H9 (cell line): Measurements from ENCODE around the gene CAMTA1. TPM values are rescaled to one million over a fixed set of nuclear protein-coding genes. Genes with fewer than 3 reads are reported as not detected.

ENCODE experiments used
- DNase-seq: peaks from one replicate; pipeline ENCODE4 v3.0.0-alpha.2; 2017
- H2AFZ ChIP-seq: one replicate; pipeline ENCODE4 v1.6.1; 2013; ENCODE audit warnings: mild to moderate bottlenecking, low read length, control low read depth, moderate library complexity
- H2AK5ac ChIP-seq: 2 replicates; pipeline ENCODE4 v1.6.1; 2013; ENCODE audit warnings: low read length, control low read depth, mixed read lengths; ENCODE audit not compliant: insufficient read length
- H2BK120ac ChIP-seq: one replicate; pipeline ENCODE4 v1.6.1; 2013; ENCODE audit warnings: low read depth, mild to moderate bottlenecking, low read length, control low read depth, inconsistent platforms; ENCODE audit not compliant: poor library complexity, severe bottlenecking
- H2BK12ac ChIP-seq: 2 replicates; pipeline ENCODE4 v1.6.1; 2013; ENCODE audit warnings: low read length, control low read depth, mixed read lengths, low read depth; ENCODE audit not compliant: insufficient read length
- H2BK15ac ChIP-seq: 2 replicates; pipeline ENCODE4 v1.6.1; 2013; ENCODE audit warnings: low read depth, low read length, control low read depth
- H2BK20ac ChIP-seq: one replicate; pipeline ENCODE4 v1.6.1; 2013; ENCODE audit warnings: low read depth, mild to moderate bottlenecking, low read length, control low read depth, inconsistent platforms; ENCODE audit not compliant: poor library complexity, severe bottlenecking
- H2BK5ac ChIP-seq: 2 replicates; pipeline ENCODE4 v1.6.1; 2013; ENCODE audit warnings: low read length, control low read depth, mixed read lengths; ENCODE audit not compliant: insufficient read length
- H3K14ac ChIP-seq: 2 replicates; pipeline ENCODE4 v1.6.1; 2013; ENCODE audit warnings: low read length, control low read depth; ENCODE audit not compliant: insufficient read depth
- H3K18ac ChIP-seq: 2 replicates; pipeline ENCODE4 v1.6.1; 2013; ENCODE audit warnings: low read depth, mild to moderate bottlenecking, mixed read lengths, low read length, control low read depth; ENCODE audit not compliant: insufficient read length
- H3K23ac ChIP-seq: 2 replicates; pipeline ENCODE4 v1.6.1; 2013; ENCODE audit warnings: low read length, control low read depth, mixed read lengths, low read depth; ENCODE audit not compliant: insufficient read length
- H3K23me2 ChIP-seq: 2 replicates; pipeline ENCODE4 v1.6.1; 2013; ENCODE audit warnings: low read depth, mild to moderate bottlenecking, mixed read lengths, low read length, control low read depth; ENCODE audit not compliant: insufficient read length, poor library complexity, severe bottlenecking
- H3K27ac ChIP-seq: 2 replicates; pipeline ENCODE4 v1.5.1; 2013; ENCODE audit warnings: low read length, control low read depth, mixed read lengths, low read depth; ENCODE audit not compliant: insufficient read length
- H3K27me3 ChIP-seq: 2 replicates; pipeline ENCODE4 v1.6.1; 2013; ENCODE audit warnings: low read length, control low read depth, inconsistent platforms; ENCODE audit not compliant: insufficient read depth
- H3K4ac ChIP-seq: 2 replicates; pipeline ENCODE4 v1.6.1; 2013; ENCODE audit warnings: low read depth, mild to moderate bottlenecking, control low read depth, inconsistent platforms, low read length, moderate library complexity
- H3K4me1 ChIP-seq: 2 replicates; pipeline ENCODE4 v1.6.1; 2013; ENCODE audit warnings: low read length, control low read depth, inconsistent platforms; ENCODE audit not compliant: insufficient read depth
- H3K4me2 ChIP-seq: 2 replicates; pipeline ENCODE4 v1.6.1; 2013; ENCODE audit warnings: low read length, control low read depth, mixed read lengths; ENCODE audit not compliant: insufficient read length, insufficient read depth
- H3K56ac ChIP-seq: 2 replicates; pipeline ENCODE4 v1.6.1; 2013; ENCODE audit warnings: low read depth, mild to moderate bottlenecking, mixed read lengths, low read length, control low read depth; ENCODE audit not compliant: insufficient read length
- H3K79me1 ChIP-seq: 2 replicates; pipeline ENCODE4 v1.6.1; 2013; ENCODE audit warnings: low read depth, mild to moderate bottlenecking, moderate library complexity, low read length, control low read depth, inconsistent platforms; ENCODE audit not compliant: insufficient read depth, poor library complexity, severe bottlenecking
- H3K79me2 ChIP-seq: 2 replicates; pipeline ENCODE4 v1.6.1; 2013; ENCODE audit warnings: low read length, control low read depth, inconsistent platforms; ENCODE audit not compliant: insufficient read depth
- H3K9ac ChIP-seq: 2 replicates; pipeline ENCODE4 v1.6.1; 2013; ENCODE audit warnings: low read length, control low read depth, mixed read lengths; ENCODE audit not compliant: insufficient read length; ENCODE audit errors: extremely low read depth
- H3K9me3 ChIP-seq: one replicate; pipeline ENCODE4 v1.6.1; 2013; ENCODE audit warnings: low read depth, low read length, inconsistent platforms; ENCODE audit not compliant: control insufficient read depth
- H3T11ph ChIP-seq: one replicate; pipeline ENCODE4 v1.6.1; 2013; ENCODE audit warnings: mild to moderate bottlenecking, low read length, control low read depth, inconsistent platforms
- H4K20me1 ChIP-seq: one replicate; pipeline ENCODE4 v1.6.1; 2013; ENCODE audit not compliant: control insufficient read depth, insufficient read length, insufficient read depth
- H4K5ac ChIP-seq: 2 replicates; pipeline ENCODE4 v1.6.1; 2013; ENCODE audit warnings: low read depth, mild to moderate bottlenecking, mixed read lengths, low read length, control low read depth; ENCODE audit not compliant: insufficient read length
- H4K8ac ChIP-seq: replicated peaks from 2 replicates; pipeline ENCODE4 v1.6.1; 2013; ENCODE audit warnings: low read length, control low read depth, mixed read lengths, low read depth; ENCODE audit not compliant: insufficient read length
- H4K91ac ChIP-seq: 2 replicates; pipeline ENCODE4 v1.6.1; 2013; ENCODE audit warnings: low read depth, mild to moderate bottlenecking, moderate library complexity, mixed read lengths, low read length, control low read depth; ENCODE audit not compliant: insufficient read length
- H3K27ac Mint-ChIP-seq, 3 experiments: 2 replicates in 2 of 3; 3 replicates in 1 of 3; pipeline ENCODE4 v1.8.0; 2020 to 2021; ENCODE audit warnings: mixed read lengths in 3 of 3, mild to moderate bottlenecking in 1 of 3, moderate library complexity in 1 of 3
- H3K27me3 Mint-ChIP-seq: 2 replicates; pipeline ENCODE4 v1.8.0; 2021; ENCODE audit warnings: low read depth, mild to moderate bottlenecking, moderate library complexity, mixed read lengths
- H3K36me3 Mint-ChIP-seq, 3 experiments: 2 replicates in 2 of 3; 3 replicates in 1 of 3; pipeline ENCODE4 v1.8.0; 2020 to 2021; ENCODE audit warnings: low read depth in 3 of 3, mixed read lengths in 3 of 3; ENCODE audit not compliant: insufficient read depth in 1 of 3
- H3K4me1 Mint-ChIP-seq, 2 experiments: 2 replicates each; pipeline ENCODE4 v1.8.0; 2020; ENCODE audit warnings: mixed read lengths in 2 of 2
- H3K4me3 Mint-ChIP-seq, 2 experiments: 2 replicates in 1 of 2; 3 replicates in 1 of 2; pipeline ENCODE4 v1.8.0; 2020 to 2021; ENCODE audit warnings: mild to moderate bottlenecking in 2 of 2, mixed read lengths in 2 of 2, moderate library complexity in 1 of 2
- H3K9me3 Mint-ChIP-seq, 2 experiments: 2 replicates in 1 of 2; 3 replicates in 1 of 2; pipeline ENCODE4 v1.8.0; 2020; ENCODE audit warnings: mild to moderate bottlenecking in 2 of 2, mixed read lengths in 2 of 2, moderate library complexity in 1 of 2
- CTCF ChIP-seq: fragments of 200-600 bp; sonication (generic); conservative IDR thresholded peaks from 3 replicates; pipeline ENCODE4 v1.8.0; 2021; ENCODE audit warnings: antibody characterized with exemption, mild to moderate bottlenecking
- WGBS: extraction: QIAGEN DNeasy Blood & Tissue Kit; methylation state at CpG from one replicate; pipeline ENCODE4 v1.1.7; 2013; ENCODE audit warnings: missing lambda C conversion rate, low lambda C conversion rate, mixed read lengths; ENCODE audit not compliant: insufficient read length; ENCODE audit errors: extremely low coverage; 5-methylcytosine and 5-hydroxymethylcytosine counted together
- total RNA-seq: library from RNA; stranded (reverse); gene quantifications from 2 replicates; pipeline ENCODE4 v1.2.1, GENCODE V29; 2021

The CAMTA1 gene
- total RNA-seq, 1 experiment from 2014 or later, result 115 TPM

- H3K79me2 ChIP-seq, result no peaks in the 10 kb centered on the region
- no peak overlapping the region for H3T11ph ChIP-seq
- no peak overlapping the region for H3K18ac ChIP-seq
- H2AK5ac ChIP-seq, result no peak overlapping the region
- H3K4ac ChIP-seq, result no peak overlapping the region
- no peak overlapping the region for H3K23ac ChIP-seq
- no peak overlapping the region for H3K9ac ChIP-seq
- H3K4me1 Mint-ChIP-seq, result peaks cover 42 to 57% of the 10 kb centered on the region in 2 experiments
- H3K9me3 Mint-ChIP-seq, result peaks cover 3 to 12% of the 10 kb centered on the region in 2 experiments
- H3K9me3 ChIP-seq, result no peaks in the 10 kb centered on the region
- DNase-seq, result no peak
- no peak overlapping the region for H2BK12ac ChIP-seq
- no peak overlapping the region for H3K4me3 Mint-ChIP-seq
- H3K27ac Mint-ChIP-seq, result peak overlapping the region in 1 of 3 experiments; percentile 62; a peak in 1 of 7 replicates
- H3K36me3 Mint-ChIP-seq, result peaks cover 0 to 11% (median 3%) of the 10 kb centered on the region in 3 experiments; a peak in 5 of 7 replicates
- H3K23me2 ChIP-seq, result no peaks in the 10 kb centered on the region
- H3K56ac ChIP-seq, result no peak overlapping the region
- peaks cover 12% of the 10 kb centered on the region; the same call in 1 of the 2 replicates for H3K4me1 ChIP-seq
- H2BK5ac ChIP-seq, result no peak overlapping the region
- H3K14ac ChIP-seq, result no peak overlapping the region
- no peak overlapping the region for H2BK120ac ChIP-seq
- no peak overlapping the region for H2AFZ ChIP-seq
- H3K27me3 ChIP-seq, result no peaks in the 10 kb centered on the region
- no peak overlapping the region for H3K4me2 ChIP-seq
- no peak for TF ChIP-seq CTCF
- H4K91ac ChIP-seq, result no peak overlapping the region
- no peaks in the 10 kb centered on the region for H3K27me3 Mint-ChIP-seq
- no peak overlapping the region for H4K8ac ChIP-seq
- no peak overlapping the region for H3K27ac ChIP-seq
- H2BK20ac ChIP-seq, result no peak overlapping the region
- H4K20me1 ChIP-seq, result no peaks in the 10 kb centered on the region
- H4K5ac ChIP-seq, result no peak overlapping the region
- no CpG with 5 or more reads among the region's 6 CpGs for WGBS
- no peak overlapping the region for H2BK15ac ChIP-seq
- H3K79me1 ChIP-seq, result no peaks in the 10 kb centered on the region
These were observed 516.9 kb downstream of the CAMTA1 start for GRCh38 chr1:7302126-7302525.
